GM19468 (cell line): ENCODE data around the gene MARCHF4.

Source experiments
- ATAC-seq: cut with Tn5 transposase; IDR thresholded peaks from one replicate; pipeline ENCODE4 v1.9.1; 2021; ENCODE audit warnings: mild to moderate bottlenecking, moderate library complexity, moderate number of reproducible peaks; ENCODE audit not compliant: unreplicated experiment; ENCODE audit errors: extremely low read depth

The MARCHF4 gene, protein sequence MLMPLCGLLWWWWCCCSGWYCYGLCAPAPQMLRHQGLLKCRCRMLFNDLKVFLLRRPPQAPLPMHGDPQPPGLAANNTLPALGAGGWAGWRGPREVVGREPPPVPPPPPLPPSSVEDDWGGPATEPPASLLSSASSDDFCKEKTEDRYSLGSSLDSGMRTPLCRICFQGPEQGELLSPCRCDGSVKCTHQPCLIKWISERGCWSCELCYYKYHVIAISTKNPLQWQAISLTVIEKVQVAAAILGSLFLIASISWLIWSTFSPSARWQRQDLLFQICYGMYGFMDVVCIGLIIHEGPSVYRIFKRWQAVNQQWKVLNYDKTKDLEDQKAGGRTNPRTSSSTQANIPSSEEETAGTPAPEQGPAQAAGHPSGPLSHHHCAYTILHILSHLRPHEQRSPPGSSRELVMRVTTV

DNA sequence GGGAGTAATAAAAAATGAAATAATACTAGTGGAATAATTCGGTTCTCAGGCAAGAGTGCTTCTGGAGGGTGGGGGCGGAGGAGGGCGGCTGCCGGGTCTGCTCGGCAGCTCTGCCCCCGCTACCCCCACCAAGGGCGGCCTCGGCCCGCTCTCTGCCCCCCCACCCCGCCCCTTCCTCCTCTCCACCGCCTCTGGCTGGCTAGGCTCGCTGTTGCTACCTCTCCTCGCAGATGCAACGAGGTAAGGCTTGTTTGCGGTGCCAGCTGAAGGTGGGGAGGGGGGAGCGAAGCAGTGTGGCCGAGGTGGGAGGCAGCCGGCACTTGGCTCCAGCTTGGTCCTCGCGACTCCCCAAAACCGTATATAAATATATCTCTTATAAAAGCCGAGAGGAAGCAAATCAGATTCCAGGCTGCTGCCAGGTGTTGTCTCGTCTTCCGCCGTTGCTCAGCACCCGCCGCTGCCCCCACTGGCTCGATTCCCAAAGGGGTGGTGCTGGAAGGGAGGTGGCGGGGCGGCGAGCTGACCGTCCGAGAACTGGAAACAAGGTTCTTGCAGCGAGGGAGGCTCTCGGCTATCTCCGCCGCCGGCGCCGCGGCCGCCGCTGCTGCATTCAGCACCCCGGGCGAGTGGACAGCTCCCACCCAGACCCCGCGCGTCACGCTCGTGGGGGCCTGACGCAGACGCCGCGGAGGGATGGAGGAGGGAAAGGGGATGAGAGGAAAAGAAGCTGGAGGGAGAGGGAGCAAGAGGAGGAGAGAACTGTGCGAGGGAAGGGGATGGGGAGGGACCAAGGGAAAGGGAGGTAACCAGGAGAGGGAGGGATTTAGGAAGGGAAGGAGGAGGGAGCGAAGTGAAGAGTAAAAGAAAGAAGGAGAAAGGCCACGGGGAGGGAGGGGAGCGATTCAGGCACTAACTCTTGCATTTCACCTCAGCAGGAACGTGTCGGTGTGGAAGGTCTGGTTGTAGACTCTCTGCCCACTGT lies at the start of gene MARCHF4:
TSS of gene MARCHF4 (minus strand) at position 763 of the 982 bp plus-strand sequence. CDS start 2,223 bp downstream, outside the sequence.
- ATAC-seq = no peak

DNA sequence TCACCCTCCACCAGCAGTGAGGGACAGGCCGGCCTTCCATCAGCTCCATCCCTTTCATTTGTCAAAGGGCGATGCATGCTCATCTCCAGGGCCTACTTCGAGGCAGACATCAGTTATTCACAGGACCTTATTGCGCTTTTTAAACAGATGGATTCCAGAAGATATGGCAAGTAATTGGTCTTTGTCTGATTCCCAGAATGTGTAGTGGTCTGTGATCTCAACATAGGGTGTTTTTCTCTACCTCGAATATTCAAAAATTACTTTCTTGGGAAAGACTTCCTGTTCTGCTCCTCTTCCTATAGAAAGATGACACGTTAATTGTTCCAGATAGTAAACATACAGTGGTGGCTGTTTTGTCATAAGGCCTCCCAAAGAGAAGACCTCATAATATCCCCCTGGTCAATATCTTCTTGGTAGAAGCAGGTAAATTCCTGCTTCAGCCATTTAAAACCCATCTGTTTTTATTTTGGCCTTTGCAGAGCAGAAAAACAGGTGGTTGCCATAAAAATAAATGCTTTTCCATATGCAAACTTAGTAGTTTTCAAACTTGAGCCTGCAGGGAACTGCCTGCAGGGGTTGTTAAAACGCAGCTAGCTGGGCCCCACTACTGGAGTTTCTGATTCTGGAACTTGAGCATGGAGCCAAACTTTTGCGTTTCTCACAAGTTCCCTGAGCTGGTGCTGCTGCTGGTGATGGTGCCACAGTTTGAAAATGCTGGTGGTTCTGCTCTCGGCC lies 48.3 kb upstream of the MARCHF4 start:
- no peak for ATAC-seq

DNA sequence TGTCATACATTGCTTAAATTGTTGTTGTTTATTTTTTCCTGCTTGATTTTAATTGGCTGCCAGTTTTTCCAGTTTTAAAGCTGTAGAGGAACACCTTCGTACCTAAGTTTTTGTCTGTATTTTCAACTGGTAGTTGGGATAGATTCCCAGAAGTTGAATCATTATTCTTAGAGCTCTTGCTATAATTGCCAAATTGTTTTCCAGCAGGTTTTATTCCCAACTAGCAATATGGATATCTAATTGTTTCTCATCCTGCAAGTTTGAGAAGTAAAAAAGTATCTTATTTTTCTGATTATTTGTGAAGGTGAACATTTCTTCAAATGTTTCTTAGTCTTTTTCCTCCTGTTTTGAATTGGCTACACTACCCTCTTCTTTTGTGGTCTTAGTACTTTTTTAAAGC lies 46.7 kb upstream of the MARCHF4 start:
- no peak for ATAC-seq

DNA sequence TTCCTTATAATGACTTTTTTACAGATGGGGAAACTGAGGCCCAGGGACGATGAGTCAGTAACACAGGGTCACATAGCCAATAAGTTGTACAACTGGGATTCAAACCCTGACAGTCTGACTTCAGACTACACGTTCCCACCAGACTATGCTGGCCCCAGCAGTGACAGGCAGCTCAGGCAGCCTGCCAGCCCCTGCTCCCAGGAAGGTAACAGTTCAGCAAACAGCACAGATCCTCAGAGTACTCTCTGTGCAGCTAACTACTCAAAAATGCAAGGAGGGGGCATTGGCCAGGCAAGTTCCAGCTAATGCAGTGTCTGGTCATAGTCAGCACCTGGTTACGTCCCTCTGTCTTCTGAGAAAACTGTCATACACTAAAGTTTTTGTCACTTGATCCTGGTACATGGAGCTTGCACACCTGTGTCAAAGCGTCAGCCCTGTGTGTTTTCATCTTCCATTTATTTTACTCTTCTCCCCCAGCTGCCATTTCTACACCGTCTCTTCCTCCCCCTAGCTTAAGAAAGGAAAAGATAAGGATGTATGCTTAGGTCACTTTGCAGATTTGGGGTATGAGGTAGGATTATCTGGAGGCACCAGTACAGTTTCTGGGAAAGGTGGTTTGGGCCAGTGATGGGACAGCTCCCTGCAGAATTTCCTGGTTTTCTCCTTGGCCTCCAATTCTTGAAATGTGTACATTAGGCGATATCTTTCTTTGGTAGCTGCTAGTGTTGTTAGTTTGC lies 44.5 kb upstream of the MARCHF4 start:
- ATAC-seq = no peak

DNA sequence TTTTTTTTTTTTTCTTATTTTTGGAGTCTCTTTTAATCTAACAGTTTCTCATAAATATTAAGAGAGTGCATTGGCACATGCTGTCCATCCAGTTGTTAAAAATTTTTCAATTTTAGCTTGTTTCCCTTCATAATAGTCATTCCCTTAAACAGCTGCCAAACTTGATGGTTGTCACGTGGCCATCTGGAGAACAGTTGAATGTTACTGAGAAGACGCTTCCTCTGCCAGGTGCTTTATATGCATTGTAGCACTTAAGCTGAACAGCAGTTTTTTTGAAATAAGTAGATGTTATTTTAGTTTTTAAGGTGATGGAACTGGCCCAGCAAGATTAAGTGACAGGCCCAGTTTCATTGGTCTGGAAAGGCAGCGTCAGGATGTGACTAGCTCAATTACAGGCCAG lies 43.3 kb upstream of the MARCHF4 start:
- no peak for ATAC-seq

DNA sequence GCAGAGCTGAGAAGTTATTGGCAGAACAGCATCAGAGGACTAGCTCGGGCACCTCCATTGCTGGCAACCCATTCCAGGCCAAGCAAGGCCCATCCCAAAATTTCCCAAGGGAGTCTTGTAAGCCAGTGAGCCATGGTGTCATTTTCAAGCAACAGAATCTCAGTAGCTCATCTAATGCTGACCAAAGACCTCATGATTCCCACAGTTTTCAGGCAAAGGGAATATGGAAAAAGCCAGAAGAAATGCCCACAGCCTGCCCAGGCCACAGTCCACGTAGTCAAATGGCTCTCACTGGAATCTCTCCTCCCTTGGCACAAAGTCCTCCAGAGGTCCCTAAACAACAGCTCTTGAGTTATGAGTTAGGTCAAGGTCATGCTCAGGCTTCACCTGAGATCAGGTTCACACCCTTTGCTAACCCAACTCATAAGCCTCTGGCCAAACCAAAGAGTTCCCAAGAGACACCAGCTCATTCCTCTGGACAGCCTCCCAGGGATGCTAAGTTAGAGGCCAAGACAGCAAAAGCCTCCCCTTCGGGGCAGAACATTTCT lies 42.6 kb upstream of the MARCHF4 start:
- no peak for ATAC-seq

DNA sequence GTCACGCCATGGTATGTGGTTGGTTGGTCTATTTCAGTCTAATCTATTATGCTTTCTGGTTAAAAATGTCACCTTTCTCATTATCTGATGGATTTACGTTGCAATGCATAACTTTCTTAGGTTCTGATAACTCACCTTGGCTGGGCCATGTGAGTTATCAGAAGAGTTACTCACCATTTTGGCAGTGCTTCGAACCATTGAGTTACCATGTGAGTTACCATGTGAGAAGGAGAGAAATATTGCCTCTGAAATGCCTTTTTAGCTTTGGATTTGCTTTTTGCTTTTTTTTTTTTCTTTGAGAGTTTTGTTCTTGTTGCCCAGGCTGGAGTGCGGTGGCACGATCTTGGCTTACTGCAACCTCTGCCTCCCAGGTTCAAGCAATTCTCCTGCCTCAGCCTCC lies 41.6 kb upstream of the MARCHF4 start:
- no peak for ATAC-seq

DNA sequence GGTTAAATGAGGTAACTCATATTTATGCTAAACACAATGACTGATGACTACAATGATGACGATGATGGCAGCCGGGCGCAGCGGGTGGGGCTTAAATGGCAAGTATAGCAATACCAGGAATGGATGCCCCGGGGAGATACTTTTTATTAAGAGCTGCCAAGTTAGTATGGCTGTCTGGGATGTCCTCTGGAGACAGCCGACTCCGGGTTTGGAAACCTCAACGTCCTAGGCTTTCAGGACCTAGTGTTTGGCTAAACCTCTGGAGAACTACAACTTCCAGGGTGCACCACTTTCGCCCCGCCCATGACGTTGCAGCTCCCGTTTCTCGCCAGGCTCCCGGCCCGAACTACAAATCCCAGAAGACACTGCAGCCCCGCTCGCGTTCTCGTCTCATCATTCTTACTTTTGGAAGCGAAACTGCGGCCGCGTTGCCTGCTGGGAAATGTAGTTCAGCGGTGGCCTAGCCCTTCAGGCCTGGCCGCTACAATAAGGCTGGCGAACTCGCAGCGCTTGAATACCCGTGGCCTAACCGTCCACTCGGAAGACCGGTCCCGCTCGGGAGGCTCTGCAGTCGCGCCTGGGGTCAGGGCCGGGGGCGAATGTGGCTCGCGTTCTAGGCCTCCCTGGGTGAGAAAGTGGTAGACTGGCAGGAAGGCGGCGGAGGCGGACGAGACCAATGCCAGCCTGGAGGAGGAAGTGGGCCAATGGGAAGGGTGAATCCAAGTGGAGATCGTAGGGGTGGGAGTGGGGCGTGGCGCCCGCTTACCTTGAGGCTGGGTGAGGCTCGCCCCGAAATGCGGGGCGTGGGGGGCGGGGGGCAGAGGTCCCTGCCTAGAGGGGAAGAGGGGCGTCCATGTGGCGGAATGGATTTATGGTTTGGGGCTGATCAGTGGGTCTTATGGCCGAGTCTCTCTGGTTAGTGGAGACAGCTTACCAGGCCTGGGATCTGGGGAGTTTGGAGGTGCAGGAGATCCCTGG lies 40.0 kb upstream of the MARCHF4 start, which contains the start of gene SMARCAL1:
TSS of gene SMARCAL1 (plus strand) at position 463 of the 978 bp plus-strand sequence. CDS start 2,221 bp downstream, outside the sequence.
- ATAC-seq = peak; percentile 85

DNA sequence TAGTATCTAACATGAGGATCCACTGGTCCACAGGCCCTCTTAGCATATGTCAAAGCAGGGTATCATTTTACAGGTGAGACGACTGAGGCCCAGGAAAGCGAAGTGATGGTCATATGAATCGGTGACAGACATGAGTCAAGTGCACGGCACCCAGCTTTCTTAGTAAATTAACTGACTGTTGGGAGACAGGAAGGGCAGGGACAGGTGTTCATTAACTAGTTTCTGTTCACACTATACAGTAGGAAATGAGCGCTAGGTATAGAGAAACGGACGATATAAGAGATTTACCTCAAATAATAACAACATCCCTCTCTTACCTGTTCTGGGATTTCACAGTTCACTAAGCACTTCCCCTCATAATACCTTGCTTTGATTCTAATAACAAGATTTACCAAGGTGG lies 38.3 kb upstream of the MARCHF4 start:
- peak; percentile 18 for ATAC-seq

DNA sequence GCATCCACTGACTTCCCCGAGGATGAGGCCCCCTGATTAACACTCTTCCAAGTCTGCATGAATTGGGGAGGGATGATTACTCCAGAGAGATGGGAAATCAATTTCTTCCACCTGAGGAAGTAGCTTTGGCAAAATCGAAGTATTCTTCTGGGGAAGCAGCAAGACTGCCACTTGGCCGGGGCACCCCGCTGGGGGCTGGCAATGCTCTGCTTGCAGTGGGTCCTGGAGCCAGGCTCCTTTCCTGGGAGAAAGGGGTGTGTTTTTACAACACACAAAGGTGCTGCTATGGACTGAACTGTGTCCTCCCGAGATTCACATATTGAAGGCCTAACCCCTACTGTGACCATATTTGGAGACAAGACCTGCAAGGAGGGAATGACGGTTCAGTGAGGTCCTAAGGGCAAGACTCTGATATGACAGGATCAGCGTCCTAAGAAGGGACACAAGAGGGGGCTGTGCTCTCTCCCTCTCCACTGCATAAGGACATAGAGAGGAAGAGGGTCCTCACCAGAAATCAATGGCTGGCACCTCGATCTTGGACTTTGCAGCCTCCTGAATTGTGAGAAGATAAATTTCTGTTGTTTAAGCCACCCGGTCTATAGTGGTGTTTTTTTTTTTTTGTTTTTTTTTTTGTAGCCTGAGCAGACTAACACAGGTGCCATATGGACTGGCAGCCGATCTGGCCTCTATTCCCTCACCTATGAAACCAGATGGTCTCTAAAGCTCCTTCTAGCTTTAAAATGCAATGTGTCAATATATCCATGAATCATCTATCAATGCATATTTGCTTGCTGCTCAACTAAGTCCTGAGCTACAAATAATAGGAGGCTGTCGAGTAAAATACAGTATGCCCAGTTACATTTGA lies 36.4 kb upstream of the MARCHF4 start:
- no peak for ATAC-seq

DNA sequence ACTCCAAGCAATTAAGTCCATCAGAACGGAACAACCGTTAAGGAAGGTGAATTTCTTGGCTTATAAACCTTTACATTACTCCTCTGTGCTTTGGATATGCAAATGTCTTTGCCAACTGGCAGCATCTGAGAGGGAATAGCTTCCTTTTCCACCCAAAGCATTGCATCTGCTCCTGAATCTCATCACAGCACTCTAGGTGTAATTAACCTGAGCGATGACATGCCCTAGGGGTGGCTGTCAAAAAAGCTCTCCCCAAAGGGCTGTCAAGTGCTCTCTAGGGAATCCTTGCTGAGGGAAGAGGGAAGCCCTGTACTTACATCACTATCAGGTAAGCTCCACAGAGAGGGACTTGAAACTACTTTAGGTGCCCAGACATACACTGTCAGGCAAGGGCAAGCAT lies 34.5 kb upstream of the MARCHF4 start:
- ATAC-seq = no peak

DNA sequence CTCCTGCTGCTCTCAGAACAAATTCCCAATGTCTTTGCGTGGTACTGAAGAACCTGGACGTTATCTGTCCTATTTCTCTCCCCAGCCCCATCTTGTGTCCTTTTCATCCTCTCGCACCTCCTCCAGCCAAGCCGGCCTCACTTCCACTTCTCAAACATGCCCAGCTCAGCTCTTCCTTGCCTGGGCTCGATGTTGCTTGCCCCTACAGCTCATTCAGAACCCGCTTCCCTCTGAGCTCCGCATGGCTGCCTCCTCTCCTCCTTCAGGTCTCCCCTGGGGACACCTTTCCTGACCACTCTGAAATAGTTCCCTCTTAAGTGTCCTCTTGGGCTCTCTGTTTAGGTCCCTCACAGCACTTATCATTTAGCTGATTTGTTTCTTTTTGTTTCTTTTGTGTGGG lies 33.3 kb upstream of the MARCHF4 start:
- no peak for ATAC-seq

DNA sequence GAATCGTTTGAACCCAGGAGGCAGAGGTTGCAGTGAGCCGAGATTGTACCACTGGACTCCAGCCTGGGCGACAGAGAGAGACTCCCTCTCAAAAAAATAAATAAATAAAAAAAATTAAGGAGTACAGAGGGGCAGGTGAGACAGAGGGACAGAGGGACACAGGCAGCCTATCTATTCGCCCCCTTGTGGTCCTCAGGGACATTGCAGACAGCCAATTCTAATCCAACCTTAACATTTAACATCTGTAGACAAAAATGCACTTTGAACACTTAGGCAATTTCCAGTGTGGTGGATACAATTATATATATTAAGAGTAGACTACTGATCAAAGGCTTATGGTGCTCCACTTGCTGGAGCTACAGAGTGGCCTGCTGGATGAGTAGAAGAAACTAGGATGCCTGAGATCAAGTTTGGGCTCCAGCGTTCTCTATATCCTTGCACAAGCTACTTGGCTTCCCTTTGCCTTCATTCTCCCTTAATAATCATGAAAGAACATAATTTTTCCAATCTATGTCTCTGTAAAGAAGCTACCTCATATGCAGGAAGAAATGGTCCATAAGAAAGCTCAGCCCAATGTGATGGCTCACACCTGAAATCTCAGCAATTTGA lies 31.8 kb upstream of the MARCHF4 start:
- ATAC-seq = no peak

DNA sequence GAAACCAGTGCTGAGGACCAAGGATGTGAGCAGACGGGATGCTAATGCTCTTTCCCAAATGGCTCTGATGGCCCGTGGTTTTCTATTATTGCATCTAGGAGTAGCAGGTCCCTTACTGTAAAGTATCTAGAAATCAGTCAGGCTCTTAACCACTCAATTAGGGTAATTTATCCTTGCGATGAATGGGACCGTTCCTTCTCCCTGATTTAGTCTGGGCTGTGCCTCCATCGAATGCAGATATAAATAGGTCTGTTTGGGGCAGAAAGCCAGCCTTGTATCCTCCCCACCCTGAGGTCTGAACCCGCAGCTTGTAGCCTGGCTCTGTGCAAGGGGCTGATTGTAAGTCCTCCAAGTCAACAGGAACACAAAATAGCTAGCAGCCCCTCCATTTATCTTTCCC lies 30.5 kb upstream of the MARCHF4 start:
- ATAC-seq = no peak

DNA sequence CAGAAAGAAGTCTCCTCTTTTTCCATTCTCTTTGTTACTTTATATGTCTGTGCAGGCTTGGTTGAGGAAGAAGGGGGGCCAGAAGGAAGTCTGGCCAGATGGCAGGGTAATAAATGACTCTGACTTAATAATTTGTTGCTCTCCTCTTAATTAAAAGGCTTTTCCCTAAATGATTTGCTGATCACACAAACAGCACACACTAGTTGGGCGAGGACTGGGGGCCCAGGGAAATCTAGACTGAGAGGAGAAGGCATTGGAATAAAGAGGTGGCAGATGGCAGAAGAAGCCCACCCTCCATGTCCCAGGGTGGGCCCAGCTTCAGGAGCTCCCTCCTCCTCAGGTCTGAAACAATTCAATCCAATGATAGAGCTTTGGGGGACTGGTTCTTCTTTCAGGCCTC lies 27.3 kb upstream of the MARCHF4 start:
- no peak for ATAC-seq

DNA sequence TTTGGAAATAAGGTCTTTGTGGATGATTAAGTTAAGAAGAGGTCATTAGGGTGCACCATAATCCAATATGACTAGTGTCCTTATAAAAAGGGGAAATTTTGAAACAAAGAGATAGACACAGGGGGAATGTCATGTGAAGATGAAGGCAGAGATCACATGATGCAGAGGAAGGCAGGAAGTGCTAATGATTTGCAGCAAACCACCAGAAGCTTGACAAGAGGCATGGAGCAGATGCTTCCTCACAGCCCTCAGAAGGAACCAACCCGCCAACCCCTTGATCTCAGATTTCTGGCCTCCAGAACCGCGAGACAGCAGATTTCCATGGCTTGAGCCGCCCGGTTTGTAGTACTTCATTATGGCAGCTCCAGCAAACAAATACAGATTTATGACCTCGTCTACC lies 22.6 kb upstream of the MARCHF4 start:
- no peak for ATAC-seq
